SK-N-SH treated with all-trans-retinoic acid at 6 μM for 48 hours (cell line): ENCODE data around the gene QRFP.

Experiments
- ATAC-seq: fragments of 200-7000 bp; cut with Tn5 transposase; 3 replicates; pipeline ENCODE4 v1.9.1; 2020; ENCODE audit warnings: mild to moderate bottlenecking, moderate library complexity
- CSDC2 ChIP-seq: fragments of 250-450 bp; sonication (Bioruptor Pico); IDR thresholded peaks from 2 replicates; pipeline ENCODE4 v1.5.0; 2020; ENCODE audit warnings: mild to moderate bottlenecking, moderate library complexity
- ESRRG ChIP-seq: fragments of 250-450 bp; sonication (Bioruptor Pico); IDR thresholded peaks from 2 replicates; pipeline ENCODE4 v1.6.1; 2021; ENCODE audit warnings: mild to moderate bottlenecking
- GLIS3 ChIP-seq: fragments of 250-450 bp; sonication (Bioruptor Pico); IDR thresholded peaks from 2 replicates; pipeline ENCODE4 v1.5.0; 2020; ENCODE audit warnings: mild to moderate bottlenecking, moderate library complexity
- ISL1 ChIP-seq: fragments of 250-450 bp; sonication (Bioruptor Pico); IDR thresholded peaks from 2 replicates; pipeline ENCODE4 v2.1.2; 2022; ENCODE audit warnings: mild to moderate bottlenecking, moderate library complexity
- OSR1 ChIP-seq: fragments of 250-450 bp; sonication (Bioruptor Pico); IDR thresholded peaks from 2 replicates; pipeline ENCODE4 v1.8.0; 2022; ENCODE audit warnings: moderate library complexity, mild to moderate bottlenecking, inconsistent platforms
- PPARA ChIP-seq: fragments of 250-450 bp; sonication (Bioruptor Pico); IDR thresholded peaks from 2 replicates; pipeline ENCODE4 v1.5.0; 2020; ENCODE audit warnings: mild to moderate bottlenecking, borderline replicate concordance
- RARB ChIP-seq: fragments of 250-450 bp; sonication (Bioruptor Pico); IDR thresholded peaks from 2 replicates; pipeline ENCODE4 v1.8.0; 2021; ENCODE audit warnings: mild to moderate bottlenecking, moderate library complexity
- SNAI2 ChIP-seq: fragments of 250-450 bp; sonication (Bioruptor Pico); IDR thresholded peaks from 2 replicates; pipeline ENCODE4 v1.5.0; 2020; ENCODE audit warnings: mild to moderate bottlenecking, moderate library complexity
- TCF4 ChIP-seq: fragments of 250-450 bp; sonication (Bioruptor Pico); IDR thresholded peaks from 2 replicates; pipeline ENCODE4 v1.8.0; 2021; ENCODE audit warnings: mild to moderate bottlenecking, moderate library complexity, borderline replicate concordance
- TOX ChIP-seq: fragments of 250-450 bp; sonication (Bioruptor Pico); IDR thresholded peaks from 2 replicates; pipeline ENCODE4 v1.8.0; 2021; ENCODE audit warnings: mild to moderate bottlenecking, moderate library complexity, borderline replicate concordance
- ZC3H10 ChIP-seq: fragments of 250-450 bp; sonication (Bioruptor Pico); IDR thresholded peaks from 2 replicates; pipeline ENCODE4 v1.5.1; 2021; ENCODE audit warnings: mild to moderate bottlenecking, moderate library complexity
- ZFP3 ChIP-seq: fragments of 250-450 bp; sonication (Bioruptor Pico); IDR thresholded peaks from 2 replicates; pipeline ENCODE4 v1.5.0; 2020; ENCODE audit warnings: mild to moderate bottlenecking, moderate library complexity
- ZNF565 ChIP-seq: fragments of 450-650 bp; formaldehyde crosslinking; conservative IDR thresholded peaks from 2 replicates; pipeline ENCODE4 v1.5.0; 2020; ENCODE audit warnings: low read depth, mild to moderate bottlenecking, moderate library complexity
- ZNF70 ChIP-seq: fragments of 450-650 bp; formaldehyde crosslinking; IDR thresholded peaks from 2 replicates; pipeline ENCODE4 v1.5.0; 2020; ENCODE audit warnings: mild to moderate bottlenecking, moderate library complexity
- ZNF8 ChIP-seq: fragments of 450-650 bp; formaldehyde crosslinking; IDR thresholded peaks from 2 replicates; pipeline ENCODE4 v1.5.0; 2020; ENCODE audit warnings: mild to moderate bottlenecking, moderate library complexity
- TF ChIP-seq, protein P1 (sequence below): fragments of 250-450 bp; sonication (Bioruptor Pico); IDR thresholded peaks from 2 replicates; pipeline ENCODE4 v1.5.0; 2020; ENCODE audit warnings: mild to moderate bottlenecking, moderate library complexity
- TF ChIP-seq, protein P2 (sequence below): fragments of 250-450 bp; sonication (Bioruptor Pico); IDR thresholded peaks from 2 replicates; pipeline ENCODE4 v1.5.1; 2020; ENCODE audit warnings: low read depth, mild to moderate bottlenecking, moderate library complexity
- TF ChIP-seq, protein P3 (sequence below): fragments of 250-450 bp; sonication (Bioruptor Pico); IDR thresholded peaks from 2 replicates; pipeline ENCODE4 v1.5.1; 2021; ENCODE audit warnings: mild to moderate bottlenecking, moderate library complexity
- TF ChIP-seq, protein P4 (sequence below): fragments of 250-450 bp; sonication (Bioruptor Pico); IDR thresholded peaks from 2 replicates; pipeline ENCODE4 v1.8.0; 2021; ENCODE audit warnings: low read depth, mild to moderate bottlenecking, moderate library complexity, borderline replicate concordance
- TF ChIP-seq, protein P5 (sequence below): fragments of 250-450 bp; sonication (Bioruptor Pico); IDR thresholded peaks from 2 replicates; pipeline ENCODE4 v1.8.0; 2020; ENCODE audit warnings: mild to moderate bottlenecking, moderate library complexity, borderline replicate concordance

The QRFP gene

DNA sequence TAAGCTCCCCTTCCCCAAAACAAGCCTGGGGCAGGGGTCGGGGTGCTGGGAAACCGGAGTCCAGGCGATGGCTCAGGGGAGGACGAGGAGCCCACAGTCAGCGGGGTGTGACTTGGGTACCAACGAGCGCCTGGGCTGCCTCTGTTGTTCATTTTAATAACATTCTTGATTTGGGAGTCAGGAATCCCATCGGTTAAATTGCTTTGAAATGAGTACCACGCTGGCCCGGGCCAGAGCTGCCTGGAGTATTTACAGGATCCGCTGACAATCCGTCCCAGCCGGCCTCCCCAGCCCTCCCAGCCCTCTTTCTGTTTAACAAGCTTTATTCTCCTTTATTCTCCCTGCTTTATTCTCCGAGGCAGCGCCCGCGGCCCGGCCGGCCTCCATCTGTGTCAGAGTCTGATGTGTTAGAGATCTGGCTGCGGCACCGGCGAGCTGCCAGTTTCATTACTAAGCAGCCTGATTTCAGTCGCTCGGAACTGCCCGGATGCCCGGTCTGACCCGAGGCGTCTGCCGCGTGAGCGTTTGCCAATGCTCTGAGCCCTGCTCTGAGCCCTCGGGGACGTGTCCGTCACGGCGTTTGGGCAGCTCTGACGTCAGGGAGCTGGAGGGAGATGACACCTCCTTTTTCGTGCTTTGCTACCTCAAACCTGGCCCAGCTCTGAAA, 16.5 kb upstream of the QRFP start:
- ATAC-seq = no peak
- no peak for TF ChIP-seq CSDC2 (CRISPR knock-in tag)
- TF ChIP-seq ZNF8 (CRISPR knock-in tag) = no peak
- TF ChIP-seq TOX (CRISPR knock-in tag) = no peak
- no peak for TF ChIP-seq PPARA (CRISPR knock-in tag)
- no peak for TF ChIP-seq GLIS3 (CRISPR knock-in tag)
- no peak for TF ChIP-seq ZFP3 (CRISPR knock-in tag)
- no peak for TF ChIP-seq RARB (CRISPR knock-in tag)
- TF ChIP-seq TCF4 (CRISPR knock-in tag) = no peak
- TF ChIP-seq, protein P1, sequence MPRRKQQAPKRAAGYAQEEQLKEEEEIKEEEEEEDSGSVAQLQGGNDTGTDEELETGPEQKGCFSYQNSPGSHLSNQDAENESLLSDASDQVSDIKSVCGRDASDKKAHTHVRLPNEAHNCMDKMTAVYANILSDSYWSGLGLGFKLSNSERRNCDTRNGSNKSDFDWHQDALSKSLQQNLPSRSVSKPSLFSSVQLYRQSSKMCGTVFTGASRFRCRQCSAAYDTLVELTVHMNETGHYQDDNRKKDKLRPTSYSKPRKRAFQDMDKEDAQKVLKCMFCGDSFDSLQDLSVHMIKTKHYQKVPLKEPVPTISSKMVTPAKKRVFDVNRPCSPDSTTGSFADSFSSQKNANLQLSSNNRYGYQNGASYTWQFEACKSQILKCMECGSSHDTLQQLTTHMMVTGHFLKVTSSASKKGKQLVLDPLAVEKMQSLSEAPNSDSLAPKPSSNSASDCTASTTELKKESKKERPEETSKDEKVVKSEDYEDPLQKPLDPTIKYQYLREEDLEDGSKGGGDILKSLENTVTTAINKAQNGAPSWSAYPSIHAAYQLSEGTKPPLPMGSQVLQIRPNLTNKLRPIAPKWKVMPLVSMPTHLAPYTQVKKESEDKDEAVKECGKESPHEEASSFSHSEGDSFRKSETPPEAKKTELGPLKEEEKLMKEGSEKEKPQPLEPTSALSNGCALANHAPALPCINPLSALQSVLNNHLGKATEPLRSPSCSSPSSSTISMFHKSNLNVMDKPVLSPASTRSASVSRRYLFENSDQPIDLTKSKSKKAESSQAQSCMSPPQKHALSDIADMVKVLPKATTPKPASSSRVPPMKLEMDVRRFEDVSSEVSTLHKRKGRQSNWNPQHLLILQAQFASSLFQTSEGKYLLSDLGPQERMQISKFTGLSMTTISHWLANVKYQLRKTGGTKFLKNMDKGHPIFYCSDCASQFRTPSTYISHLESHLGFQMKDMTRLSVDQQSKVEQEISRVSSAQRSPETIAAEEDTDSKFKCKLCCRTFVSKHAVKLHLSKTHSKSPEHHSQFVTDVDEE (CRISPR knock-in tag) = no peak
- TF ChIP-seq ZNF565 = no peak
- TF ChIP-seq, protein P2, sequence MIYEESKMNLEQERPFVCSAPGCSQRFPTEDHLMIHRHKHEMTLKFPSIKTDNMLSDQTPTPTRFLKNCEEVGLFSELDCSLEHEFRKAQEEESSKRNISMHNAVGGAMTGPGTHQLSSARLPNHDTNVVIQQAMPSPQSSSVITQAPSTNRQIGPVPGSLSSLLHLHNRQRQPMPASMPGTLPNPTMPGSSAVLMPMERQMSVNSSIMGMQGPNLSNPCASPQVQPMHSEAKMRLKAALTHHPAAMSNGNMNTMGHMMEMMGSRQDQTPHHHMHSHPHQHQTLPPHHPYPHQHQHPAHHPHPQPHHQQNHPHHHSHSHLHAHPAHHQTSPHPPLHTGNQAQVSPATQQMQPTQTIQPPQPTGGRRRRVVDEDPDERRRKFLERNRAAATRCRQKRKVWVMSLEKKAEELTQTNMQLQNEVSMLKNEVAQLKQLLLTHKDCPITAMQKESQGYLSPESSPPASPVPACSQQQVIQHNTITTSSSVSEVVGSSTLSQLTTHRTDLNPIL (CRISPR knock-in tag) = no peak
- TF ChIP-seq ESRRG (CRISPR knock-in tag) = no peak
- no peak for TF ChIP-seq ZC3H10
- TF ChIP-seq, protein P3, sequence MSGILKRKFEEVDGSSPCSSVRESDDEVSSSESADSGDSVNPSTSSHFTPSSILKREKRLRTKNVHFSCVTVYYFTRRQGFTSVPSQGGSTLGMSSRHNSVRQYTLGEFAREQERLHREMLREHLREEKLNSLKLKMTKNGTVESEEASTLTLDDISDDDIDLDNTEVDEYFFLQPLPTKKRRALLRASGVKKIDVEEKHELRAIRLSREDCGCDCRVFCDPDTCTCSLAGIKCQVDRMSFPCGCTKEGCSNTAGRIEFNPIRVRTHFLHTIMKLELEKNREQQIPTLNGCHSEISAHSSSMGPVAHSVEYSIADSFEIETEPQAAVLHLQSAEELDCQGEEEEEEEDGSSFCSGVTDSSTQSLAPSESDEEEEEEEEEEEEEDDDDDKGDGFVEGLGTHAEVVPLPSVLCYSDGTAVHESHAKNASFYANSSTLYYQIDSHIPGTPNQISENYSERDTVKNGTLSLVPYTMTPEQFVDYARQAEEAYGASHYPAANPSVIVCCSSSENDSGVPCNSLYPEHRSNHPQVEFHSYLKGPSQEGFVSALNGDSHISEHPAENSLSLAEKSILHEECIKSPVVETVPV (CRISPR knock-in tag) = no peak
- TF ChIP-seq OSR1 = no peak
- no peak for TF ChIP-seq ISL1
- TF ChIP-seq, protein P4, sequence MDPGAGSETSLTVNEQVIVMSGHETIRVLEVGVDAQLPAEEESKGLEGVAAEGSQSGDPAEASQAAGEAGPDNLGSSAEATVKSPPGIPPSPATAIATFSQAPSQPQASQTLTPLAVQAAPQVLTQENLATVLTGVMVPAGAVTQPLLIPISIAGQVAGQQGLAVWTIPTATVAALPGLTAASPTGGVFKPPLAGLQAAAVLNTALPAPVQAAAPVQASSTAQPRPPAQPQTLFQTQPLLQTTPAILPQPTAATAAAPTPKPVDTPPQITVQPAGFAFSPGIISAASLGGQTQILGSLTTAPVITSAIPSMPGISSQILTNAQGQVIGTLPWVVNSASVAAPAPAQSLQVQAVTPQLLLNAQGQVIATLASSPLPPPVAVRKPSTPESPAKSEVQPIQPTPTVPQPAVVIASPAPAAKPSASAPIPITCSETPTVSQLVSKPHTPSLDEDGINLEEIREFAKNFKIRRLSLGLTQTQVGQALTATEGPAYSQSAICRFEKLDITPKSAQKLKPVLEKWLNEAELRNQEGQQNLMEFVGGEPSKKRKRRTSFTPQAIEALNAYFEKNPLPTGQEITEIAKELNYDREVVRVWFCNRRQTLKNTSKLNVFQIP (CRISPR knock-in tag) = no peak
- TF ChIP-seq, protein P5, sequence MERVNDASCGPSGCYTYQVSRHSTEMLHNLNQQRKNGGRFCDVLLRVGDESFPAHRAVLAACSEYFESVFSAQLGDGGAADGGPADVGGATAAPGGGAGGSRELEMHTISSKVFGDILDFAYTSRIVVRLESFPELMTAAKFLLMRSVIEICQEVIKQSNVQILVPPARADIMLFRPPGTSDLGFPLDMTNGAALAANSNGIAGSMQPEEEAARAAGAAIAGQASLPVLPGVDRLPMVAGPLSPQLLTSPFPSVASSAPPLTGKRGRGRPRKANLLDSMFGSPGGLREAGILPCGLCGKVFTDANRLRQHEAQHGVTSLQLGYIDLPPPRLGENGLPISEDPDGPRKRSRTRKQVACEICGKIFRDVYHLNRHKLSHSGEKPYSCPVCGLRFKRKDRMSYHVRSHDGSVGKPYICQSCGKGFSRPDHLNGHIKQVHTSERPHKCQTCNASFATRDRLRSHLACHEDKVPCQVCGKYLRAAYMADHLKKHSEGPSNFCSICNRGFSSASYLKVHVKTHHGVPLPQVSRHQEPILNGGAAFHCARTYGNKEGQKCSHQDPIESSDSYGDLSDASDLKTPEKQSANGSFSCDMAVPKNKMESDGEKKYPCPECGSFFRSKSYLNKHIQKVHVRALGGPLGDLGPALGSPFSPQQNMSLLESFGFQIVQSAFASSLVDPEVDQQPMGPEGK (CRISPR knock-in tag) = no peak

DNA sequence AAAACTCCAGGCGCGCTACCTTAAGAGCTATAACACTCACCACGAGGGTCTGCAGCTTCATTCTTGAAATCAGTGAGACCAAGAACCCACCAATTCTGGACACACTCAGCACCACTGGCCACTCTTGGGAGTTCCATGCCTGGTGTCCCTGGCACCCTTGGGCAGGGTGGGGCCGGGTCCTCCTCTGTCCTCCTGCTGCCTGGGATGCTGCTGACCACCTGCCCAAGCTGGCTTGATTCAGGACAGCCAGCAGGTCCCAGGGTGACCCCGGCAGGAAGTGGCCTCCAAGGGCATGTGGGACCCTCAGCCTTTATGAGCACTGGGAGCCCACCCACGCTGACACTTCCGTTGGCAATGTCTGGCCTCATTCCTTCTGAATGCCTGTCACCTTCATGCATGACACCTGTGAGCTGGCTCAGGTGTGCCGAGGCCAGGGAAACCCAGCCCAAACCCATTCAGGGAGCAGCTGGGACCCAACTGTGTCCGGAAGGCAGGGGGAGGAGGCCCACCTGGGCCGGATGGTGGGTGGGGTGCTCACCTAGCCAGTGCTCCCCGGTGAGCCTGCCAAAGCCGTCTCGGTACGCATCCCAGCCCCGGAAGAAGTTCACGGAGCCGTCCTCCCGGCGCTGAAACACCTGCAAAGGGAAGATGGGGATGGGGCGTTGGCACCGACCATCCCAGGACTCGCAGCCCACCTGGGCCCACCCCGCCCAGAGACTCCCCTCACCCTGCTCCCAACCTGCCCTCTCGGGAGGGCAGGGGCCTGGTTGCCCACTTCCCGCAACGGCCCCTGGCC, 14.8 kb upstream of the QRFP start:
- no peak for ATAC-seq
- TF ChIP-seq, protein P2 (CRISPR knock-in tag) = no peak
- TF ChIP-seq PPARA (CRISPR knock-in tag) = no peak
- TF ChIP-seq GLIS3 (CRISPR knock-in tag) = no peak
- TF ChIP-seq ZFP3 (CRISPR knock-in tag) = no peak
- TF ChIP-seq ISL1 = no peak
- TF ChIP-seq ZC3H10 = no peak
- no peak for TF ChIP-seq ZNF70
- no peak for TF ChIP-seq SNAI2 (CRISPR knock-in tag)
- TF ChIP-seq ESRRG (CRISPR knock-in tag) = no peak
- TF ChIP-seq TOX (CRISPR knock-in tag) = no peak
- TF ChIP-seq, protein P4 (CRISPR knock-in tag) = no peak
- no peak for TF ChIP-seq CSDC2 (CRISPR knock-in tag)
- TF ChIP-seq, protein P5 (CRISPR knock-in tag) = no peak
